HepG2 (cell line): ENCODE results near the gene DOC2A. TPM values are rescaled to one million over a fixed set of nuclear protein-coding genes. Genes with fewer than 3 reads are reported as not detected.

ENCODE experiments used
- ATAC-seq: fragments of 200-7000 bp; cut with Tn5 transposase; 3 replicates; pipeline ENCODE4 v1.9.1; 2020; ENCODE audit warnings: mild to moderate bottlenecking, moderate library complexity
- BruUV-seq: library from RNA; stranded (reverse); fragments of 400-500 nt; replicated peaks from 2 replicates; lab custom pipeline; 2021; lab: Mats Ljungman, UMichigan
- CTCF ChIA-PET: fragments of 300-600 bp; formaldehyde crosslinking; extraction: SDS; loops from one replicate; lab custom pipeline; 2021; ENCODE audit warnings: low total read pairs, inconsistent platforms, low intra/inter-chr PET ratio; lab: Yijun Ruan, JAX
- POLR2A ChIA-PET: fragments of 350-600 bp; sonication (Branson Sonifier 250); formaldehyde crosslinking; loops from one replicate; lab custom pipeline; 2020; ENCODE audit warnings: antibody characterized with exemption, inconsistent platforms; lab: Yijun Ruan, JAX
- DNase-seq: peaks from one replicate; pipeline ENCODE4 v3.0.0-alpha.2; 2015; ENCODE audit warnings: low spot score
- FAIRE-seq: peaks from 3 replicates; lab custom pipeline; 2011; peaks lifted over from hg19 to GRCh38; lab: Jason Lieb, UNC
- H2AFZ ChIP-seq: one replicate; pipeline ENCODE4 v1.6.1; 2011; ENCODE audit warnings: low read length, inconsistent platforms
- H3K27ac ChIP-seq: fragments of 300-600 bp; 3 replicates; pipeline ENCODE4 v1.8.0; 2011; ENCODE audit warnings: mixed run types, mild to moderate bottlenecking, mixed read lengths, low read length, inconsistent platforms; ENCODE audit not compliant: insufficient read depth; ENCODE audit errors: extremely low read length
- H3K27me3 ChIP-seq, 2 experiments: fragments of 200-600 bp in 1 of 2; 2 replicates in 1 of 2; 3 replicates in 1 of 2; pipeline versions ENCODE4 v1.6.0 to v1.8.0; 2011; ENCODE audit warnings: low read length in 2 of 2, mild to moderate bottlenecking in 2 of 2, moderate library complexity in 2 of 2, inconsistent platforms in 1 of 2; ENCODE audit not compliant: insufficient read depth in 2 of 2, control insufficient read depth in 1 of 2
- H3K36me3 ChIP-seq, 2 experiments: fragments of 200-600 bp in 1 of 2; replicated peaks in 1 of 2; 2 replicates in 1 of 2; 3 replicates in 1 of 2; pipeline versions ENCODE4 v1.5.1 to v1.8.0; 2011; ENCODE audit warnings: low read length in 2 of 2, inconsistent platforms in 1 of 2; ENCODE audit not compliant: insufficient read depth in 2 of 2, control insufficient read depth in 1 of 2
- H3K4me1 ChIP-seq: 2 replicates; pipeline ENCODE4 v1.5.1; 2012; ENCODE audit warnings: low read length, inconsistent platforms; ENCODE audit not compliant: insufficient read depth
- H3K4me2 ChIP-seq: 2 replicates; pipeline ENCODE4 v1.6.0; 2011; ENCODE audit warnings: low read depth, low read length, inconsistent platforms
- H3K4me3 ChIP-seq, 3 experiments: fragments of 200-600 bp in 1 of 3; sonication (generic), shearing (Covaris generic) in 1 of 3; replicated peaks in 1 of 3; 2 replicates each; pipeline ENCODE4 v1.5.1; 2011 to 2016; ENCODE audit warnings: low read length in 3 of 3, inconsistent platforms in 2 of 3, low read depth in 2 of 3, mild to moderate bottlenecking in 2 of 3, control low read depth in 1 of 3, mixed read lengths in 1 of 3; ENCODE audit not compliant: insufficient read depth in 1 of 3
- H3K79me2 ChIP-seq: one replicate; pipeline ENCODE4 v1.6.1; 2011; ENCODE audit warnings: low read length, inconsistent platforms; ENCODE audit not compliant: insufficient read depth
- H3K9ac ChIP-seq: 2 replicates; pipeline ENCODE4 v1.6.0; 2011; ENCODE audit warnings: mild to moderate bottlenecking, low read depth, low read length, inconsistent platforms; ENCODE audit not compliant: insufficient read depth
- H3K9me3 ChIP-seq: 2 replicates; pipeline ENCODE4 v1.5.1; 2012; ENCODE audit warnings: mild to moderate bottlenecking, low read length
- H4K20me1 ChIP-seq: 2 replicates; pipeline ENCODE4 v1.6.0; 2011; ENCODE audit warnings: inconsistent platforms, mild to moderate bottlenecking, low read length, moderate library complexity; ENCODE audit not compliant: insufficient read depth
- ZFP82 ChIP-seq: sonication (generic); formaldehyde crosslinking; IDR thresholded peaks from 2 replicates; pipeline ENCODE4 v1.5.1; 2020; ENCODE audit warnings: mild to moderate bottlenecking, missing genetic modification reagents, borderline replicate concordance
- WGBS: methylation state at CpG from one replicate; pipeline ENCODE4 v1.1.6; 2017; ENCODE audit warnings: low lambda C conversion rate; 5-methylcytosine and 5-hydroxymethylcytosine counted together
- in situ Hi-C: cut with HindIII; loops from 2 replicates; pipeline ENCODE4 v1.10.0; 2017; ENCODE audit warnings: low pct_unique_long_range_greater_than_20kb; ENCODE audit not compliant: extremely low pct_ligation_motif_present
- intact Hi-C: fragments of 100-400 bp; cut with micrococcal nuclease; formaldehyde crosslinking; loops from one replicate; pipeline ENCODE4 v1.10.0; 2022; ENCODE audit not compliant: unreplicated experiment
- polyA plus RNA-seq, 8 experiments: library from polyadenylated mRNA; depleted of rRNA in 3 of 8; stranded (reverse) in 7 of 8; unstranded in 1 of 8; fragments of >200 nt; fragmentation: Illumina TruSeq in 4 of 8; extraction: Trizol in 4 of 8; gene quantifications; 2 replicates each; pipeline versions ENCODE4 v1.2.1 to v1.2.3, GENCODE V29; 2011 to 2016; ENCODE audit warnings: low read depth in 4 of 8, missing spikeins in 1 of 8, mixed read lengths in 1 of 8; ENCODE audit not compliant: insufficient read depth in 1 of 8
- total RNA-seq, 5 experiments: library from RNA; depleted of rRNA; stranded (reverse); fragments of >200 nt; fragmentation: Illumina TruSeq; extraction: Trizol; gene quantifications; 2 replicates each; pipeline ENCODE4 v1.2.3, GENCODE V29; 2016; ENCODE audit warnings: low read depth in 1 of 5
- TF ChIP-seq, protein P1 (sequence below): sonication (generic); formaldehyde crosslinking; conservative IDR thresholded peaks from 2 replicates; pipeline ENCODE4 v1.8.0; 2022; ENCODE audit warnings: missing genetic modification reagents
- TF ChIP-seq, protein P2 (sequence below): IDR thresholded peaks from 2 replicates; pipeline ENCODE4 v1.6.1; 2018; ENCODE audit warnings: missing genetic modification reagents

The DOC2A gene
- total and polyA plus RNA-seq, 2 of the 13 experiments (the other 11 are each of a cell fraction or from before 2014, with no cell fraction given): 0.15 to 0.55 TPM

DNA sequence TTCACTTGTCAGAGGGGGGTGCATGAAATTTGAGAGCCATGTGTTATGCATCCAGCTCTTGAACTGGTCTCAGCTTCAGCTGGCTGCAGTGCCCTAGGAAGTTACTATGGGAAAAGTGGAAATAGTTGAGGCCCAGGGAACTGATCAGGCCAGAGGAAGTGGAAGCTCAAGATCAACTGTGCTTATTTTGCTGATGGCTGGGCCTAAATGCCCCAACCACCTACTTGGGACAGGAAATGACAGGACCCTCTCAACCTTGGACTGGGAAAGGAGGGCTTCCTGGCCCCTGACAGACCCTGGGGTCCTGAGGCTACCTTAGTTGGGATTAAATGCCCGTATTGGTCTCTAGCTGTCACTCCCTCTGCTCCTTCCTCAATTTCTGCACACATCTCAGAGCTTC lies 38.3 kb downstream of the DOC2A start:
- no peak overlapping the region for H3K9ac ChIP-seq
- intact Hi-C loops: no loop called here
- CTCF ChIA-PET: no interaction called here
- WGBS: 94% methylated on average over 1 of the region's 1 CpG
- 0 out of 2 replicates have a peak, but pooled peaks have one; percentile 3 for TF ChIP-seq ZFP82 (CRISPR knock-in tag)
- TF ChIP-seq, protein P1, sequence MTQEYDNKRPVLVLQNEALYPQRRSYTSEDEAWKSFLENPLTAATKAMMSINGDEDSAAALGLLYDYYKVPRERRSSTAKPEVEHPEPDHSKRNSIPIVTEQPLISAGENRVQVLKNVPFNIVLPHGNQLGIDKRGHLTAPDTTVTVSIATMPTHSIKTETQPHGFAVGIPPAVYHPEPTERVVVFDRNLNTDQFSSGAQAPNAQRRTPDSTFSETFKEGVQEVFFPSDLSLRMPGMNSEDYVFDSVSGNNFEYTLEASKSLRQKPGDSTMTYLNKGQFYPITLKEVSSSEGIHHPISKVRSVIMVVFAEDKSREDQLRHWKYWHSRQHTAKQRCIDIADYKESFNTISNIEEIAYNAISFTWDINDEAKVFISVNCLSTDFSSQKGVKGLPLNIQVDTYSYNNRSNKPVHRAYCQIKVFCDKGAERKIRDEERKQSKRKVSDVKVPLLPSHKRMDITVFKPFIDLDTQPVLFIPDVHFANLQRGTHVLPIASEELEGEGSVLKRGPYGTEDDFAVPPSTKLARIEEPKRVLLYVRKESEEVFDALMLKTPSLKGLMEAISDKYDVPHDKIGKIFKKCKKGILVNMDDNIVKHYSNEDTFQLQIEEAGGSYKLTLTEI (CRISPR knock-in tag): no peak
- TF ChIP-seq, all 625 proteins: peak for 1
- H3K4me3 ChIP-seq: no peak overlapping the region
- in situ Hi-C loops: no loop called here
- no peak overlapping the region for H3K4me2 ChIP-seq
- BruUV-seq: no TSS peak
- peaks cover 30% of the 10 kb centered on the region for H3K4me1 ChIP-seq
- no peaks in the 10 kb centered on the region; a peak in 1 of 5 replicates for H3K27me3 ChIP-seq
- H3K9me3 ChIP-seq: no peaks in the 10 kb centered on the region
- H3K79me2 ChIP-seq: peaks cover 37% of the 10 kb centered on the region
- peaks cover 16 to 24% of the 10 kb centered on the region in 2 experiments for H3K36me3 ChIP-seq
- POLR2A ChIA-PET: interaction anchor here (1.3 to 4.7 kb wide), 8 partner anchors 8 to 156 kb away, joined by 3 to 47 read pairs (median 13); partner anchors contain the start of genes ASPHD1, PAGR1, SEZ6L2 and TMEM219
- ATAC-seq: no peak
- H3K27ac ChIP-seq: peak overlapping the region; percentile 72
- H2AFZ ChIP-seq: no peak overlapping the region
- H4K20me1 ChIP-seq: peaks cover 23% of the 10 kb centered on the region
- DNase-seq: no peak
- no peak for FAIRE-seq

DNA sequence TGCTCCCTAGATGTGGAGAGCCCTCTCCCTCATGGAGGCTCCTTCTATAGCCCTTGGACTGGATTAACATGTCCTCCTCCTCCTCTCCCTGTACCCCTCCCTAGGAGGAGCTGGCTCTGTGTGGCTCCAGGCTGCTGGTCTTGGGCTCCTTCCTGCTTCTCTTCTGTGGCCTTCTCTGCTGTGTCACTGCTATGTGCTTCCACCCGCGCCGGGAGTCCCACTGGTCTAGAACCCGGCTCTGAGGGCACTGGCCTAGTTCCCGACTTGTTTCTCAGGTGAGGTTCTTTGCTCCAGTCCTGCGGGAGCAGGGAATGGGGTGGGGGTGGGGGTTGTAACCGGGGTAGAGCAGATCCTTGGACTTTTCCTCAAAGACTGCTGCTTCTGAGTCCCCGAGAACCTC lies 39.5 kb downstream of the DOC2A start:
- H3K9ac ChIP-seq: no peak overlapping the region
- no peak overlapping the region for H3K4me2 ChIP-seq
- TF ChIP-seq, protein P2, sequence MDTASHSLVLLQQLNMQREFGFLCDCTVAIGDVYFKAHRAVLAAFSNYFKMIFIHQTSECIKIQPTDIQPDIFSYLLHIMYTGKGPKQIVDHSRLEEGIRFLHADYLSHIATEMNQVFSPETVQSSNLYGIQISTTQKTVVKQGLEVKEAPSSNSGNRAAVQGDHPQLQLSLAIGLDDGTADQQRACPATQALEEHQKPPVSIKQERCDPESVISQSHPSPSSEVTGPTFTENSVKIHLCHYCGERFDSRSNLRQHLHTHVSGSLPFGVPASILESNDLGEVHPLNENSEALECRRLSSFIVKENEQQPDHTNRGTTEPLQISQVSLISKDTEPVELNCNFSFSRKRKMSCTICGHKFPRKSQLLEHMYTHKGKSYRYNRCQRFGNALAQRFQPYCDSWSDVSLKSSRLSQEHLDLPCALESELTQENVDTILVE (CRISPR knock-in tag): no peak
- TF ChIP-seq, all 625 proteins: peak for 0
- ATAC-seq (no peak), FAIRE-seq (no peak), DNase-seq (no peak)
- intact Hi-C loops (no loop called here), in situ Hi-C loops (no loop called here)
- Histone ChIP-seq H3K79me2 (peaks cover 25% of the 10 kb centered on the region), H2AFZ (no peak overlapping the region), H3K36me3 (peaks cover 13 to 15% of the 10 kb centered on the region in 2 experiments), H3K9me3 (no peaks in the 10 kb centered on the region), H4K20me1 (peaks cover 18% of the 10 kb centered on the region), H3K27ac (no peak overlapping the region), H3K4me3 (no peak overlapping the region), H3K4me1 (peaks cover 23% of the 10 kb centered on the region), H3K27me3 (no peaks in the 10 kb centered on the region; a peak in 1 of 5 replicates)
- BruUV-seq: no TSS peak
- ChIA-PET CTCF (no interaction called here), POLR2A (no interaction called here)
- WGBS: 91% methylated on average over 8 of the region's 8 CpGs
